ENCODE data around the gene VPS45. TPM values are rescaled to one million over a fixed set of nuclear protein-coding genes. Genes with fewer than 3 reads are reported as not detected.

The VPS45 gene
- total and polyA plus RNA-seq, 2 of the 8 experiments (the other 6 are each of a cell fraction or from before 2014, with no cell fraction given), result 19.1 to 27.6 TPM

DNA sequence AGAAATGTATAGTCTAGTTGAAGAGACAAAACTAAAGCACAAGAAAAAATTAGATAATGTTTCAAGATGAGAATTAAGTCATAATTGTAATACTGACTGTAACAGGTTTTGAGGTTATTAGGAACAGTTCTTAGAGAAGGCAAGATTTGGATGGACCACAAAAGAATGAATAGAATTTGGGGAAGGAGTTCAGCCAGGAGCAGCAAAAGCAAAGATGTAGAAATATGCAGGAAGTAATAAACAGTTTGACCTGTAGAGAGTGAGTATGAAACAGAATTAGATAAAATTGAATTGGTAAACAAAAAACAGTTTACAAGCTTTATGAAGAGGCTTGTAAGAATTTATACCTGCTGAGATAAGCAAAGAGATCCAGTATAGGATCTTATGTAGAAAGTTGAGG lies 16.3 kb downstream of the VPS45 start (continued):
- TF ChIP-seq, protein P1, sequence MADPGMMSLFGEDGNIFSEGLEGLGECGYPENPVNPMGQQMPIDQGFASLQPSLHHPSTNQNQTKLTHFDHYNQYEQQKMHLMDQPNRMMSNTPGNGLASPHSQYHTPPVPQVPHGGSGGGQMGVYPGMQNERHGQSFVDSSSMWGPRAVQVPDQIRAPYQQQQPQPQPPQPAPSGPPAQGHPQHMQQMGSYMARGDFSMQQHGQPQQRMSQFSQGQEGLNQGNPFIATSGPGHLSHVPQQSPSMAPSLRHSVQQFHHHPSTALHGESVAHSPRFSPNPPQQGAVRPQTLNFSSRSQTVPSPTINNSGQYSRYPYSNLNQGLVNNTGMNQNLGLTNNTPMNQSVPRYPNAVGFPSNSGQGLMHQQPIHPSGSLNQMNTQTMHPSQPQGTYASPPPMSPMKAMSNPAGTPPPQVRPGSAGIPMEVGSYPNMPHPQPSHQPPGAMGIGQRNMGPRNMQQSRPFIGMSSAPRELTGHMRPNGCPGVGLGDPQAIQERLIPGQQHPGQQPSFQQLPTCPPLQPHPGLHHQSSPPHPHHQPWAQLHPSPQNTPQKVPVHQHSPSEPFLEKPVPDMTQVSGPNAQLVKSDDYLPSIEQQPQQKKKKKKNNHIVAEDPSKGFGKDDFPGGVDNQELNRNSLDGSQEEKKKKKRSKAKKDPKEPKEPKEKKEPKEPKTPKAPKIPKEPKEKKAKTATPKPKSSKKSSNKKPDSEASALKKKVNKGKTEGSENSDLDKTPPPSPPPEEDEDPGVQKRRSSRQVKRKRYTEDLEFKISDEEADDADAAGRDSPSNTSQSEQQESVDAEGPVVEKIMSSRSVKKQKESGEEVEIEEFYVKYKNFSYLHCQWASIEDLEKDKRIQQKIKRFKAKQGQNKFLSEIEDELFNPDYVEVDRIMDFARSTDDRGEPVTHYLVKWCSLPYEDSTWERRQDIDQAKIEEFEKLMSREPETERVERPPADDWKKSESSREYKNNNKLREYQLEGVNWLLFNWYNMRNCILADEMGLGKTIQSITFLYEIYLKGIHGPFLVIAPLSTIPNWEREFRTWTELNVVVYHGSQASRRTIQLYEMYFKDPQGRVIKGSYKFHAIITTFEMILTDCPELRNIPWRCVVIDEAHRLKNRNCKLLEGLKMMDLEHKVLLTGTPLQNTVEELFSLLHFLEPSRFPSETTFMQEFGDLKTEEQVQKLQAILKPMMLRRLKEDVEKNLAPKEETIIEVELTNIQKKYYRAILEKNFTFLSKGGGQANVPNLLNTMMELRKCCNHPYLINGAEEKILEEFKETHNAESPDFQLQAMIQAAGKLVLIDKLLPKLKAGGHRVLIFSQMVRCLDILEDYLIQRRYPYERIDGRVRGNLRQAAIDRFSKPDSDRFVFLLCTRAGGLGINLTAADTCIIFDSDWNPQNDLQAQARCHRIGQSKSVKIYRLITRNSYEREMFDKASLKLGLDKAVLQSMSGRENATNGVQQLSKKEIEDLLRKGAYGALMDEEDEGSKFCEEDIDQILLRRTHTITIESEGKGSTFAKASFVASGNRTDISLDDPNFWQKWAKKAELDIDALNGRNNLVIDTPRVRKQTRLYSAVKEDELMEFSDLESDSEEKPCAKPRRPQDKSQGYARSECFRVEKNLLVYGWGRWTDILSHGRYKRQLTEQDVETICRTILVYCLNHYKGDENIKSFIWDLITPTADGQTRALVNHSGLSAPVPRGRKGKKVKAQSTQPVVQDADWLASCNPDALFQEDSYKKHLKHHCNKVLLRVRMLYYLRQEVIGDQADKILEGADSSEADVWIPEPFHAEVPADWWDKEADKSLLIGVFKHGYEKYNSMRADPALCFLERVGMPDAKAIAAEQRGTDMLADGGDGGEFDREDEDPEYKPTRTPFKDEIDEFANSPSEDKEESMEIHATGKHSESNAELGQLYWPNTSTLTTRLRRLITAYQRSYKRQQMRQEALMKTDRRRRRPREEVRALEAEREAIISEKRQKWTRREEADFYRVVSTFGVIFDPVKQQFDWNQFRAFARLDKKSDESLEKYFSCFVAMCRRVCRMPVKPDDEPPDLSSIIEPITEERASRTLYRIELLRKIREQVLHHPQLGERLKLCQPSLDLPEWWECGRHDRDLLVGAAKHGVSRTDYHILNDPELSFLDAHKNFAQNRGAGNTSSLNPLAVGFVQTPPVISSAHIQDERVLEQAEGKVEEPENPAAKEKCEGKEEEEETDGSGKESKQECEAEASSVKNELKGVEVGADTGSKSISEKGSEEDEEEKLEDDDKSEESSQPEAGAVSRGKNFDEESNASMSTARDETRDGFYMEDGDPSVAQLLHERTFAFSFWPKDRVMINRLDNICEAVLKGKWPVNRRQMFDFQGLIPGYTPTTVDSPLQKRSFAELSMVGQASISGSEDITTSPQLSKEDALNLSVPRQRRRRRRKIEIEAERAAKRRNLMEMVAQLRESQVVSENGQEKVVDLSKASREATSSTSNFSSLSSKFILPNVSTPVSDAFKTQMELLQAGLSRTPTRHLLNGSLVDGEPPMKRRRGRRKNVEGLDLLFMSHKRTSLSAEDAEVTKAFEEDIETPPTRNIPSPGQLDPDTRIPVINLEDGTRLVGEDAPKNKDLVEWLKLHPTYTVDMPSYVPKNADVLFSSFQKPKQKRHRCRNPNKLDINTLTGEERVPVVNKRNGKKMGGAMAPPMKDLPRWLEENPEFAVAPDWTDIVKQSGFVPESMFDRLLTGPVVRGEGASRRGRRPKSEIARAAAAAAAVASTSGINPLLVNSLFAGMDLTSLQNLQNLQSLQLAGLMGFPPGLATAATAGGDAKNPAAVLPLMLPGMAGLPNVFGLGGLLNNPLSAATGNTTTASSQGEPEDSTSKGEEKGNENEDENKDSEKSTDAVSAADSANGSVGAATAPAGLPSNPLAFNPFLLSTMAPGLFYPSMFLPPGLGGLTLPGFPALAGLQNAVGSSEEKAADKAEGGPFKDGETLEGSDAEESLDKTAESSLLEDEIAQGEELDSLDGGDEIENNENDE (IDR thresholded peaks at IDR 0.05; ENCODE audit: insufficient replicate concordance, low read length), result no peak
- TF ChIP-seq KDM4A (IDR thresholded peaks at IDR 0.05; ENCODE audit: low read depth, low read length, severe bottlenecking) (no peak), TAF1 (IDR thresholded peaks at IDR 0.05; ENCODE audit: low read depth, low read length) (no peak), RNF2 (IDR thresholded peaks at IDR 0.05; ENCODE audit: borderline replicate concordance, low read depth, low read length, missing control alignments, poor library complexity, severe bottlenecking) (no peak), NANOG (IDR thresholded peaks at IDR 0.05; ENCODE audit: insufficient read depth, low read depth, low read length, poor library complexity, severe bottlenecking) (no peak), EP300 (IDR thresholded peaks at IDR 0.05; ENCODE audit: borderline replicate concordance in 1 of 2, low read depth in 2 of 2, low read length in 2 of 2) (no peak)

Measured in H1 (cell line).